ENCODE measurements around the gene FAM20A.

Gene FAM20A

DNA sequence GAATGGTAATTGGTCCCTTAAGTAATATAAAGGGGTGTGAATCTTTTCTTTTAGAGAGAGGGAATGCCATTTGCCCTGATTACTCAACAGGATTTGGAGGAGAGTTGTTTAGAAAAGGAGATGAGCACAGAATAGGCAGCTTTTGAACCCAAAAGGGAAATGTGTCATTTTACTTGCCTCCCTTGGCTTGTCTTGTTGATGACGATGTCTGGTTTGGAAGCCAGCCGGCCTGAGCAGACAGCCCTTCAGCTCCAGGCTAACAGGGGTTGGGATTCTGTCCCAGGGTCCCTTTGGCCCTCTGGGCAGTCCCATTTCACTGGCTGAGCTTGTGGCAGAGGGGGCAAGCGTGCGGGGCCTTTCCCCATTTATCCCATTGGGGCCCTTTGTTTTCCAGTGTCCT is 111.2 kb downstream of the FAM20A start:
- no peak overlapping the region for H3K27ac Mint-ChIP-seq
- H3K4me3 Mint-ChIP-seq, result no peak overlapping the region
- H3K36me3 Mint-ChIP-seq, result peaks cover 5% of the 10 kb centered on the region
- ATAC-seq (no peak), DNase-seq (ENCODE audit: low spot score in 2 of 2) (no peak)
- no peaks in the 10 kb centered on the region for H3K9me3 Mint-ChIP-seq
- H3K4me1 Mint-ChIP-seq, result peaks cover 31% of the 10 kb centered on the region

Data from stimulated activated effector memory CD8-positive, alpha-beta T cell treated with anti-CD3 and anti-CD28 coated beads, Interleukin-12 subunit alpha, Interleukin-12 subunit beta, amount 100 ng/mL, for 72 hours (primary cell).